Type B pancreatic cell (in vitro differentiated cells): ENCODE data around the gene GPR39. TPM values are rescaled to one million over a fixed set of nuclear protein-coding genes. Genes with fewer than 3 reads are reported as not detected.

Source experiments
- DNase-seq: peaks from one replicate; pipeline ENCODE4 v3.0.0; 2021; ENCODE audit warnings: mixed read lengths; ENCODE audit not compliant: unreplicated experiment; ENCODE audit errors: extremely low spot score
- H3K27ac Mint-ChIP-seq: 2 replicates; pipeline ENCODE4 v1.8.0; 2021; ENCODE audit warnings: mild to moderate bottlenecking, mixed read lengths
- H3K27me3 Mint-ChIP-seq: 2 replicates; pipeline ENCODE4 v1.8.0; 2021; ENCODE audit warnings: mixed read lengths
- H3K36me3 Mint-ChIP-seq: 2 replicates; pipeline ENCODE4 v1.8.0; 2021; ENCODE audit warnings: mixed read lengths
- H3K4me1 Mint-ChIP-seq: one replicate; pipeline ENCODE4 v1.8.0; 2021; ENCODE audit warnings: mixed read lengths; ENCODE audit not compliant: unreplicated experiment
- H3K4me3 Mint-ChIP-seq: 2 replicates; pipeline ENCODE4 v1.8.0; 2021; ENCODE audit warnings: mild to moderate bottlenecking, mixed read lengths
- H3K9me3 Mint-ChIP-seq: 2 replicates; pipeline ENCODE4 v1.8.0; 2021; ENCODE audit warnings: mixed read lengths
- CTCF ChIP-seq: fragments of 200-600 bp; sonication (generic); conservative IDR thresholded peaks from 2 replicates; pipeline ENCODE4 v1.5.0; 2021; ENCODE audit warnings: antibody characterized with exemption, mild to moderate bottlenecking
- total RNA-seq: library from RNA; stranded (reverse); gene quantifications from 2 replicates; pipeline ENCODE4 v1.2.1, GENCODE V29; 2021; ENCODE audit warnings: low replicate concordance

Gene GPR39
- total RNA-seq, 1 donor from 2014 or later: 4.1 TPM

- H3K36me3 Mint-ChIP-seq: no peaks in the 10 kb centered on the region
- no peaks in the 10 kb centered on the region for H3K27me3 Mint-ChIP-seq
- H3K4me1 Mint-ChIP-seq: peaks cover 38% of the 10 kb centered on the region
- no peak for DNase-seq
- H3K9me3 Mint-ChIP-seq: peaks cover 7% of the 10 kb centered on the region
- no peak overlapping the region for H3K4me3 Mint-ChIP-seq
- no peak overlapping the region for H3K27ac Mint-ChIP-seq
- TF ChIP-seq CTCF: no peak
Measured at GRCh38 chr2:132607426-132608090, 191.0 kb downstream of the GPR39 start.

GRCh38 chr2:132608311-132608710 lies 191.7 kb downstream of the GPR39 start:
- no peaks in the 10 kb centered on the region for H3K27me3 Mint-ChIP-seq
- no peak for DNase-seq
- H3K4me3 Mint-ChIP-seq: no peak overlapping the region
- no peak overlapping the region for H3K27ac Mint-ChIP-seq
- H3K9me3 Mint-ChIP-seq: peaks cover 7% of the 10 kb centered on the region
- H3K36me3 Mint-ChIP-seq: no peaks in the 10 kb centered on the region
- no peak for TF ChIP-seq CTCF
- peaks cover 38% of the 10 kb centered on the region for H3K4me1 Mint-ChIP-seq

- DNase-seq: no peak
- H3K36me3 Mint-ChIP-seq: no peaks in the 10 kb centered on the region
- H3K4me3 Mint-ChIP-seq: no peak overlapping the region
- no peaks in the 10 kb centered on the region for H3K27me3 Mint-ChIP-seq
- no peak for TF ChIP-seq CTCF
- H3K4me1 Mint-ChIP-seq: peaks cover 35% of the 10 kb centered on the region
- H3K9me3 Mint-ChIP-seq: peaks cover 7% of the 10 kb centered on the region
- H3K27ac Mint-ChIP-seq: no peak overlapping the region
Measured at GRCh38 chr2:132609101-132609890, 192.7 kb downstream of the GPR39 start.

- Mint-ChIP-seq H3K4me1 (peaks cover 27% of the 10 kb centered on the region), H3K9me3 (peaks cover 7% of the 10 kb centered on the region), H3K4me3 (no peak overlapping the region), H3K27ac (no peak overlapping the region), H3K36me3 (no peaks in the 10 kb centered on the region), H3K27me3 (no peaks in the 10 kb centered on the region)
- TF ChIP-seq CTCF: no peak
- DNase-seq: no peak
Measured at GRCh38 chr2:132611719-132612118, 195.1 kb downstream of the GPR39 start.

- Mint-ChIP-seq H3K9me3 (peaks cover 7% of the 10 kb centered on the region), H3K27ac (no peak overlapping the region)
Measured at GRCh38 chr2:132615329-132616085, 198.9 kb downstream of the GPR39 start.

More at GRCh38 chr2:132615329-132616085, 198.9 kb downstream of the GPR39 start:
- H3K36me3 Mint-ChIP-seq: no peaks in the 10 kb centered on the region
- DNase-seq: no peak
- no peaks in the 10 kb centered on the region for H3K27me3 Mint-ChIP-seq
- no peak for TF ChIP-seq CTCF
- H3K4me3 Mint-ChIP-seq: no peak overlapping the region
- H3K4me1 Mint-ChIP-seq: peaks cover 16% of the 10 kb centered on the region
